C4-2B (cell line): ENCODE measurements around the gene ACOT11.

Experiments
- H3K27ac ChIP-seq: fragments of 450-650 bp; 2 replicates; pipeline ENCODE4 v1.5.1; 2017
- CTCF ChIP-seq: fragments of 450-650 bp; conservative IDR thresholded peaks from 2 replicates; pipeline ENCODE4 v1.5.1; 2017; ENCODE audit warnings: mild to moderate bottlenecking
- ZFX ChIP-seq: fragments of 450-650 bp; IDR thresholded peaks from 2 replicates; pipeline ENCODE4 v1.6.1; 2017

The ACOT11 gene

GRCh38 chr1:54608566-54609230 lies 60.7 kb downstream of the ACOT11 start:
- H3K27ac ChIP-seq, result no peak overlapping the region
- TF ChIP-seq ZFX (no peak), CTCF (no peak)

DNA sequence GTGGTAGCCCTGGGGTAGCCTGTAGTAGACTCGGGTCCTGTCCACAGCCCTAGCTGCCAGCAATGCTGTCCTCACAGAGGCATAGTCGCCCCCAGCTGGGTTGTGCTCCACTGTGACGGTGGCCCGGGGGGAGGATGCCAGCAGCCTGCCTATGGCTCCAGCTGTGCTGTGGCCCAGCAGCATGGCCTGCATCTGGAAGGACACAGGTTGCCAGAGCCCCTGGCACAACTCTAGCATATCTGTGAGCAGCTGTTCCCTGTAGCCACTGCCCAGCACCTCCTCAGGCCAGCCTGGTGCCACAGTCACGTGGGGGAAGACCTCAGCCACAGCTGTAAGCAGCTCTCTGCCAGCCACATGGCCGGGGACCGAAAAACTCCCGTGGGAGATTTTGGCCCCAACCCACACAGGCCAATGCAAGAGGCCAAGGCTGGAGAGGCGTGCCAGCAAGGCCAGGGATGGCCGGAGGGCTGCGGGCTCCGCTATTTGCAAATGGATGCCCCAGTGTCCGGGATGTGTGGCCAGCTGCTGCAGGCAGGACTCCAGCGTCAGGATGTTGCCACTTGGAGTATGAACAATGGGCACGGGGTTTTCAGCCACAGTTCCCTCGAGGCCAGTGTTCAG lies 61.4 kb downstream of the ACOT11 start:
- TF ChIP-seq ZFX (no peak), CTCF (no peak)

GRCh38 chr1:54610048-54610447 lies 62.0 kb downstream of the ACOT11 start:
- no peak for TF ChIP-seq CTCF
- no peak overlapping the region for H3K27ac ChIP-seq

More for the DNA sequence above, 61.4 kb downstream of the ACOT11 start:
- H3K27ac ChIP-seq, result no peak overlapping the region

DNA sequence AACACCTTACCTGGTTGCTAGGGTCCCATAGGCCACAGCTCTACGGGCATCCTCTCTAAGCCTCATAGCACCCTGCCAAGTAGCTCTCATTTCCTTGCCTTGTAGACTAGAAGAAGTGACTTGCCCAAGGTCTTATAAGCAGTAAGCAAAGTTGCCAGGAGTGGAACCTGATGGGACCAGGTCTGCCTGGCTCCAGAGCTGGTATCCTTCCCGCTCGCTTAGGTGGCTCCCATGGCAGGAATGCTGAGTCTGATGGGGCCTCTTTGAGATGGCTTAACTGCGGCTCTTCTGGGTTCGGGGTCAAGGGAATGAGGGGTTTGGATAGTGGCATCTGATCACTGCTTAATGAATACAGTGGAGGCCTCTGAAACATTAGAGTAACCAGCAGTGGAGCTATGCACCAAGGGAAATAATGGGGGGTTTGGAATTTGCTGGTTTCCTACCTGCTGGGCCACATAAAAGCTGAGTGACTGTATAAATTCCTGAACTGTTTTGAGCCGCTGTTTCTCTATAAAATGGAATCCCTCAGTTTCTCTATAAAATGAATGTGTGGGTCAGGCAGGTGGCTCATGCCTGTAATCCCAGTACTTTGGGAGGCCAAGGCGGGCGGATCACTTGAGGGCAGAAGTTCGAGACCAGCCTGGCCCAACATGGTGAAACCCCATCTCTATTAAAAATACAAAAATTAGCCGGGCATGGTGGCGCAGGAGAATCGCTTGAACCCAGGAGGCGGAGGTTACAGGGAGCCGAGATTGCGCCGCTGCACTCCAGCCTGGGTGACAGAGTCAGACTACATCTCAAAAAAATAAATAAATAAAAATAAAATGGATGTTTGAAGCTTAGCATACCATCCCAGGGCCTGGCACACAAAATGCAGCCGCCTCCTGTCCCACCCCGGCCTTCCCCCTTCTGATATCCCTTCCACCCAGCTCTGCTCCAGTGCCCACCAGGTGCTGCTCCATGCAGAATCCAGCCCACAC lies 62.9 kb downstream of the ACOT11 start:
- H3K27ac ChIP-seq, result no peak overlapping the region
- TF ChIP-seq CTCF, result no peak

GRCh38 chr1:54611621-54612020 lies 63.6 kb downstream of the ACOT11 start:
- TF ChIP-seq CTCF, result no peak
- TF ChIP-seq ZFX, result no peak
- no peak overlapping the region for H3K27ac ChIP-seq

- H3K27ac ChIP-seq, result no peak overlapping the region
- no peak for TF ChIP-seq ZFX
- no peak for TF ChIP-seq CTCF
Observed at GRCh38 chr1:54614024-54614423, 66.0 kb downstream of the ACOT11 start.

GRCh38 chr1:54614563-54614962 lies 66.5 kb downstream of the ACOT11 start:
- H3K27ac ChIP-seq, result no peak overlapping the region
- TF ChIP-seq ZFX (no peak), CTCF (no peak)
